ENCODE data around the gene CNMD.

DNA sequence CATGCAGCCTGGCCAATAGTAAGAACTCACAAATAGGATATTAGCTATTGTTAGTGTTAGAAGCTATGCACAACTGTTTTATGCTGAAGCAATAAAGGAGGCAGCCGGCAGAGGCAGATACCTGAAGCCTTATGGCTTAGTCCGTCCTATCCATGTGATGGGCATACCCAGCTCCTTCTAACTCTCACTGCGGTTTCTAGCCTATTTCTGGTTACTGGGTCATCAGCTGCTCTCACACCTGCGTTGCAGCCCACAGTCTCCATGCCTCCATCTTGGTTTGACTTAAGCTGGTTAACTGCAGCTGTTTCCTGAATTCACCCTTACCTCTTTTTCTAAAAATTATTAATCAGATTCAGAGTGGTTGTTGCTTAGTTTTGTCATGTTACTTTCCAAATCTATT, 40.5 kb upstream of the CNMD start:
- TF ChIP-seq, protein P1, sequence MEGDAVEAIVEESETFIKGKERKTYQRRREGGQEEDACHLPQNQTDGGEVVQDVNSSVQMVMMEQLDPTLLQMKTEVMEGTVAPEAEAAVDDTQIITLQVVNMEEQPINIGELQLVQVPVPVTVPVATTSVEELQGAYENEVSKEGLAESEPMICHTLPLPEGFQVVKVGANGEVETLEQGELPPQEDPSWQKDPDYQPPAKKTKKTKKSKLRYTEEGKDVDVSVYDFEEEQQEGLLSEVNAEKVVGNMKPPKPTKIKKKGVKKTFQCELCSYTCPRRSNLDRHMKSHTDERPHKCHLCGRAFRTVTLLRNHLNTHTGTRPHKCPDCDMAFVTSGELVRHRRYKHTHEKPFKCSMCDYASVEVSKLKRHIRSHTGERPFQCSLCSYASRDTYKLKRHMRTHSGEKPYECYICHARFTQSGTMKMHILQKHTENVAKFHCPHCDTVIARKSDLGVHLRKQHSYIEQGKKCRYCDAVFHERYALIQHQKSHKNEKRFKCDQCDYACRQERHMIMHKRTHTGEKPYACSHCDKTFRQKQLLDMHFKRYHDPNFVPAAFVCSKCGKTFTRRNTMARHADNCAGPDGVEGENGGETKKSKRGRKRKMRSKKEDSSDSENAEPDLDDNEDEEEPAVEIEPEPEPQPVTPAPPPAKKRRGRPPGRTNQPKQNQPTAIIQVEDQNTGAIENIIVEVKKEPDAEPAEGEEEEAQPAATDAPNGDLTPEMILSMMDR (IDR thresholded peaks at IDR 0.05; ENCODE audit: low read length): no peak
- TF ChIP-seq EZH2 (IDR thresholded peaks at IDR 0.05; ENCODE audit: borderline replicate concordance, low read length): no peak

All from OCI-LY1 (cell line).